ENCODE measurements around the gene TCEAL9. TPM values are rescaled to one million over a fixed set of nuclear protein-coding genes. Genes with fewer than 3 reads are reported as not detected.
"Not testable (repeated sequence)": the region's sequence is repeated elsewhere in the genome, so short reads cannot be mapped to it uniquely, and the experiment has no call there.

The TCEAL9 gene
- polyA plus RNA-seq, 3 donors = 0.49 to 2.2 (median 0.49) TPM

DNA sequence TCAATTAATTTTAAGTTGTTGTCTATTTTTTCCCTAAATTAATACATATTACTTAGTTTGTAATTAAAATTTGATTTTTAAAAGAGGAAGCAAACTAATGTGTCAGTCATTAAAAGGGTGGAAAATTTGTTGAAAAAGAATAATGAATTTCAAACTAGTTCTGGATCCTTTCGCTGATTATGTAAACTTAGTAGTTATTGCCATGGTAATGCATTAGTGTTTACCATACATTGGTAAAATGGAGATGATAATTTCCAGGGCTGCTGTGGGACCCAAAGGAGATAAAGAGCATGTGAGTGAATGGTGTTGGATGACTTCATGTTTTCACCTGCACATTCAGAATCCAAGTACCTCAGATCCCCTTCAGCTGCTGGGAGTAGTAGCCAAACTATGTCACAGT, 26.6 kb downstream of the TCEAL9 start:
- Histone ChIP-seq H3K4me2 (replicated peaks; ENCODE audit: extremely low read depth, low read length, poor library complexity, severe bottlenecking) (no peak overlapping the region), H3K4me1 (ENCODE audit: control insufficient read depth in 1 of 2, insufficient read depth in 2 of 2, low read length in 2 of 2) (no peaks in the 10 kb centered on the region), H3K79me2 (ENCODE audit: insufficient read depth, low read length) (no peaks in the 10 kb centered on the region), H3K27me3 (ENCODE audit: control insufficient read depth in 2 of 2, insufficient read depth in 2 of 2, low read length in 2 of 2) (no peaks in the 10 kb centered on the region), H3K36me3 (replicated peaks in 1 of 2; ENCODE audit: control insufficient read depth in 1 of 2, insufficient read depth in 2 of 2, low read length in 2 of 2) (no peaks in the 10 kb centered on the region), H3K27ac (ENCODE audit: low read depth in 1 of 2, low read length in 2 of 2) (no peak overlapping the region), H3K9me3 (replicated peaks in 1 of 2; ENCODE audit: control insufficient read depth in 1 of 2, insufficient read depth in 1 of 2, low read length in 2 of 2) (no peaks in the 10 kb centered on the region), H3K9ac (ENCODE audit: insufficient read depth, low read length, poor library complexity, severe bottlenecking) (no peak overlapping the region), H4K20me1 (ENCODE audit: insufficient read depth, low read length) (no peaks in the 10 kb centered on the region), H2AFZ (ENCODE audit: insufficient read depth, low read depth, low read length, poor library complexity, severe bottlenecking) (no peak overlapping the region), H3K4me3 (replicated peaks in 1 of 3; ENCODE audit: low read depth in 2 of 3, low read length in 3 of 3) (no peak overlapping the region)
- H3K4me3 Mint-ChIP-seq = no peak overlapping the region
- no peaks in the 10 kb centered on the region for H3K36me3 Mint-ChIP-seq
- peaks cover 0 to 2% (median 0%) of the 10 kb centered on the region in 7 donors for H3K9me3 Mint-ChIP-seq
- peaks cover 0 to 8% (median 0%) of the 10 kb centered on the region in 3 donors for H3K27me3 Mint-ChIP-seq (ENCODE audit: low read depth in 3 of 3)
- H3K4me1 Mint-ChIP-seq = no peaks in the 10 kb centered on the region
- H3K27ac Mint-ChIP-seq = no peak overlapping the region
- TF ChIP-seq, protein P1, sequence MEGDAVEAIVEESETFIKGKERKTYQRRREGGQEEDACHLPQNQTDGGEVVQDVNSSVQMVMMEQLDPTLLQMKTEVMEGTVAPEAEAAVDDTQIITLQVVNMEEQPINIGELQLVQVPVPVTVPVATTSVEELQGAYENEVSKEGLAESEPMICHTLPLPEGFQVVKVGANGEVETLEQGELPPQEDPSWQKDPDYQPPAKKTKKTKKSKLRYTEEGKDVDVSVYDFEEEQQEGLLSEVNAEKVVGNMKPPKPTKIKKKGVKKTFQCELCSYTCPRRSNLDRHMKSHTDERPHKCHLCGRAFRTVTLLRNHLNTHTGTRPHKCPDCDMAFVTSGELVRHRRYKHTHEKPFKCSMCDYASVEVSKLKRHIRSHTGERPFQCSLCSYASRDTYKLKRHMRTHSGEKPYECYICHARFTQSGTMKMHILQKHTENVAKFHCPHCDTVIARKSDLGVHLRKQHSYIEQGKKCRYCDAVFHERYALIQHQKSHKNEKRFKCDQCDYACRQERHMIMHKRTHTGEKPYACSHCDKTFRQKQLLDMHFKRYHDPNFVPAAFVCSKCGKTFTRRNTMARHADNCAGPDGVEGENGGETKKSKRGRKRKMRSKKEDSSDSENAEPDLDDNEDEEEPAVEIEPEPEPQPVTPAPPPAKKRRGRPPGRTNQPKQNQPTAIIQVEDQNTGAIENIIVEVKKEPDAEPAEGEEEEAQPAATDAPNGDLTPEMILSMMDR (IDR thresholded peaks at IDR 0.05) = no peak
- intact Hi-C loops (cut with micrococcal nuclease) = no loop called here
- WGBS (ENCODE audit: insufficient coverage) = no CpG with 5 or more reads among the region's 1 CpG
- no peak for DNase-seq

DNA sequence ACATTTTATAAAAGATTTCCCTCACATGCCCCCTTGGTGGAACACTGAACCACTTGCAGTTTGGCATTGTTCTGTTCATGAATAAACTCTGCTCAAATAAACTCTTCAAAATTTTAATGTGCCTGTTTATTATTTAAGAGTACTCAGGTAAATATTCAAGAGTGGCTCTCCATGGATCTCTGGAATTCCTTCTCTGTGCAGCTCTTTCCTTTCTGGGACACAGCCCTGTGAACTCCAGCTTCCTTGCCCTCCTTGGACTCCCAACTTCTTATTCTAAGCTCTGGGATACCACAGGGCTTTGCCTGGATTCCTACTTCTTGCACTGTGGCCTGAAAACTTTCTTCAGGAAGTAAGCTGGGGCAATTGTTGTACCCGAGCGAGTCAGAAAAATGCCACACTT, 28.4 kb downstream of the TCEAL9 start:
- Mint-ChIP-seq H3K27ac (no peak overlapping the region), H3K9me3 (peaks cover 0 to 2% (median 0%) of the 10 kb centered on the region in 7 donors), H3K4me3 (no peak overlapping the region), H3K36me3 (no peaks in the 10 kb centered on the region), H3K27me3 (ENCODE audit: low read depth in 3 of 3) (peaks cover 0 to 7% (median 0%) of the 10 kb centered on the region in 3 donors), H3K4me1 (no peaks in the 10 kb centered on the region)
- no peak overlapping the region for H3K4me2 ChIP-seq (replicated peaks; ENCODE audit: extremely low read depth, low read length, poor library complexity, severe bottlenecking)
- no peak overlapping the region for H2AFZ ChIP-seq (ENCODE audit: insufficient read depth, low read depth, low read length, poor library complexity, severe bottlenecking)
- H3K27ac ChIP-seq (ENCODE audit: low read depth in 1 of 2, low read length in 2 of 2) = no peak overlapping the region
- H3K9me3 ChIP-seq (replicated peaks in 1 of 2; ENCODE audit: control insufficient read depth in 1 of 2, insufficient read depth in 1 of 2, low read length in 2 of 2) = no peaks in the 10 kb centered on the region
- H3K4me1 ChIP-seq (ENCODE audit: control insufficient read depth in 1 of 2, insufficient read depth in 2 of 2, low read length in 2 of 2) = no peaks in the 10 kb centered on the region
- no peaks in the 10 kb centered on the region for H3K79me2 ChIP-seq (ENCODE audit: insufficient read depth, low read length)
- TF ChIP-seq, protein P1 (IDR thresholded peaks at IDR 0.05) = no peak
- H3K27me3 ChIP-seq (ENCODE audit: control insufficient read depth in 2 of 2, insufficient read depth in 2 of 2, low read length in 2 of 2) = no peaks in the 10 kb centered on the region
- H4K20me1 ChIP-seq (ENCODE audit: insufficient read depth, low read length) = no peaks in the 10 kb centered on the region
- no peak overlapping the region for H3K9ac ChIP-seq (ENCODE audit: insufficient read depth, low read length, poor library complexity, severe bottlenecking)
- 57% methylated on average over 2 of the region's 2 CpGs for WGBS (ENCODE audit: insufficient coverage)
- no peak for DNase-seq
- no peak overlapping the region for H3K4me3 ChIP-seq (replicated peaks in 1 of 3; ENCODE audit: low read depth in 2 of 3, low read length in 3 of 3)
- intact Hi-C loops (cut with micrococcal nuclease) = no loop called here
- no peaks in the 10 kb centered on the region for H3K36me3 ChIP-seq (replicated peaks in 1 of 2; ENCODE audit: control insufficient read depth in 1 of 2, insufficient read depth in 2 of 2, low read length in 2 of 2)

DNA sequence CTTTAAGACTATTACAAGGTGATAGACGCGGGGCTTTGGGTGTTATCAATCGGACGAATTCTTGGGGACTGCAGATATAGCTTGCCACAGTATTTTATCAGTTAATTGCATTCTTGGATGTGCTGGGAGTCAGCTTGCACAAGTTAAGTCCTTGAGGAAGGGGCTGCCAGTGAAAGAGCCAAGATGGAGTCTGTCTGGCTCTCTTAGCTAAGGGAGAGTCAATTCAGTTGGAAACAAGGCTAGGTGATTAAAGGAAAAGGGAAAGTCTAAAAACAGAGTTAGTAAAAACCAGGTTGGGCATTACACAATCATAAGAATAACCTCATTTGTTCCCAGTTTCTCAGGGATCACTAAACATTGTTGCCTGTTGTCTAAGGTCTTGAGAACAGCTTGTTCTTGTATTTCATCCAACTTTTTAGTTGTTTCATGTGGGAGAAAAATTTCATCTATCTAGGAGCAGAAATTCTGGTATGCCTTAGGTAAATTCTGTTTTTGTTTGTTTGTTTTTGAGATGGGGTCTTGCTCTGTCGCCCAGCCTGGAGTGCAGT, 29.1 kb downstream of the TCEAL9 start:
- H3K9me3 ChIP-seq (replicated peaks in 1 of 2; ENCODE audit: control insufficient read depth in 1 of 2, insufficient read depth in 1 of 2, low read length in 2 of 2); H3K27me3 Mint-ChIP-seq (ENCODE audit: low read depth in 3 of 3); H3K9ac ChIP-seq (ENCODE audit: insufficient read depth, low read length, poor library complexity, severe bottlenecking); H3K4me1 Mint-ChIP-seq; DNase-seq; H4K20me1 ChIP-seq (ENCODE audit: insufficient read depth, low read length); H3K36me3 Mint-ChIP-seq; H3K4me3 Mint-ChIP-seq; H3K4me2 ChIP-seq (replicated peaks; ENCODE audit: extremely low read depth, low read length, poor library complexity, severe bottlenecking); H3K9me3 Mint-ChIP-seq; H3K27me3 ChIP-seq (ENCODE audit: control insufficient read depth in 2 of 2, insufficient read depth in 2 of 2, low read length in 2 of 2); H3K36me3 ChIP-seq (replicated peaks in 1 of 2; ENCODE audit: control insufficient read depth in 1 of 2, insufficient read depth in 2 of 2, low read length in 2 of 2); H3K4me3 ChIP-seq (replicated peaks in 1 of 3; ENCODE audit: low read depth in 2 of 3, low read length in 3 of 3); H3K79me2 ChIP-seq (ENCODE audit: insufficient read depth, low read length); H3K4me1 ChIP-seq (ENCODE audit: control insufficient read depth in 1 of 2, insufficient read depth in 2 of 2, low read length in 2 of 2); H2AFZ ChIP-seq (ENCODE audit: insufficient read depth, low read depth, low read length, poor library complexity, severe bottlenecking); H3K27ac Mint-ChIP-seq; H3K27ac ChIP-seq (ENCODE audit: low read depth in 1 of 2, low read length in 2 of 2); intact Hi-C loops (cut with micrococcal nuclease): not testable (repeated sequence)
- no CpG with 5 or more reads among the region's 5 CpGs for WGBS (ENCODE audit: insufficient coverage)
